Hematopoietic multipotent progenitor cell treated with erythropoietin and hydrocortisone succinate and interleukin-3 and kit ligand, for 4 days (in vitro differentiated cells): ENCODE measurements around the gene URB2.
A peak's percentile ranks its signal among the peaks of the same experiment; 100 is the strongest.
"Not testable (repeated sequence)": the region's sequence is repeated elsewhere in the genome, so short reads cannot be mapped to it uniquely, and the experiment has no call there.

ENCODE experiments used
- DNase-seq: peaks from one replicate; pipeline ENCODE4 v3.0.0-alpha.2; 2015

Gene URB2

DNA sequence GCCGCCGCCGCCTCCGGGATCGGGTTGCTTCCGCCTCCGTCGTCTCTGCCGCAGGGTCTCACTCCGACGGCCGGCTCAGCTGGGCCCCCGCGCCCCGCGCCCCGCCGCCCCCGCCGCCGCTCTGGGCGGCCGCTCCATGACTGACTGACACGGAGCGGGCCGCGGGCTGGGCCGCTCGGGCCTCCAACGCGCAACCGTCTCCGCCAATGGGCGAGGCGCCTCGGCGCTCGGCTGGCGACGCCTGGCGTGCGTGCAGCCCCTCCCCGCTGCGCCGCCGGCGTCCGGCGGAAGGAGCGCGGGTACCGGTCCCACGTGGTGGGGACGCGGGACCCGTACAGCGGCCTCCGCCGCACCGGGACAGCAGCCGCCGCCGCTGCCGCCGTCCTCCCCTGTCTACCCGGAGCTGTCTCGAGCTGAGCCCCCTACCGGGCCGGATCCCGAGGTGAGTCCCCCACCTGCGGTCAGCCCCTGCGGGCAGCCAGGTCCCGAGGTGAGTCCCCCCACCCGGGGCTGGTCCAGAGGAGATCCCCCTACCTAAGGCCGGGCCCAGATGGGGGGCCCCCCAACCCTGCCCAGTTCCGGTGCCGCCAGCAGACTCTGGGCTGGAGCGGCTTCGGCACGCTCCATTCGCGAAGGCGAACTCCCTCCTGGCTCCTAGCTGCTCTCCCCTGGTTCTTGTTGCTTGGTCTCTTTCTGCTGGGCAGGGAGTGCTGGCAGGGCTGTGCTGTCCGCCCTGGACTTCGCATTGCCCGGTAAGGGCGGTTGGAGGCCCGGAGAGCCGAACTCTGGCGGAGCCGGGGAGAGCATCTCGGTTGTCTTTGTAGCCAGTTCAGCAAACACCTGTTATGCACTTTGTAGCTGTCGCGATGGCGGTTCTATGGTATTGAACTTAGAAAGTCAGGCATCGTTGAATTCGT is at the start of gene URB2, which contains the start of gene TAF5L:
Gene URB2 (plus strand): TSS at position 333 of the 917 bp plus-strand sequence. CDS start 1,387 bp downstream, outside the sequence.
Gene TAF5L (minus strand): TSS at position 208 of the 917 bp plus-strand sequence. CDS start 11,640 bp downstream, outside the sequence.
- peak; percentile 96 for DNase-seq

- no peak for DNase-seq
Measured at GRCh38 chr1:229578168-229579058, 47.6 kb upstream of the URB2 start.

GRCh38 chr1:229579059-229579673 is 46.9 kb upstream of the URB2 start:
- DNase-seq = peak; percentile 65

- no peak for DNase-seq
Measured at GRCh38 chr1:229581485-229581884, 44.6 kb upstream of the URB2 start.

GRCh38 chr1:229582011-229582694 is 43.9 kb upstream of the URB2 start:
- DNase-seq = peak; percentile 23

GRCh38 chr1:229582715-229583114 is 43.3 kb upstream of the URB2 start:
- no peak for DNase-seq

GRCh38 chr1:229585338-229585737 is 40.7 kb upstream of the URB2 start:
- no peak for DNase-seq

GRCh38 chr1:229590119-229590518 is 35.9 kb upstream of the URB2 start:
- DNase-seq = no peak

GRCh38 chr1:229593800-229594199 is 32.2 kb upstream of the URB2 start:
- DNase-seq = no peak

GRCh38 chr1:229594227-229595008 is 31.6 kb upstream of the URB2 start:
- DNase-seq = no peak

DNA sequence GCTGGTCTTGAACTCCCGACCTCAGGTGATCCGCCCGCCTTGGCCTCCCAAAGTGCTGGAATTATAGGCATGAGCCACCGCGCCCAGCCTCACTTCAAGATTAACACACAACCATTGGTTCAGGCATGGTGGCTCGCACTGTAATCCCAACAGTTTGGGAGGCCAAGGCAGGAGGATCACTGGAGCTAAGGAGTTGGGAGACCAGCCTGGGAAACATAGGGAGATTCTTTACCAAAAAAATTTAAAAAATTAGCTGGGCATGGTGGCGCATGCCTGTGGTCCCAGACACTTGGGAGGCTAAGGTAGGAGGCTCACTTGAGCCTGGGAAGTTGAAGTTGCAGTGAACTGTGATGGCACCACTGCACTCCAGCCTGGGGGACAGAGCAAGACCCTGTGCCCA is 30.2 kb upstream of the URB2 start:
- not testable (repeated sequence) for DNase-seq

- DNase-seq = no peak
Measured at GRCh38 chr1:229596925-229597699, 28.9 kb upstream of the URB2 start.

DNA sequence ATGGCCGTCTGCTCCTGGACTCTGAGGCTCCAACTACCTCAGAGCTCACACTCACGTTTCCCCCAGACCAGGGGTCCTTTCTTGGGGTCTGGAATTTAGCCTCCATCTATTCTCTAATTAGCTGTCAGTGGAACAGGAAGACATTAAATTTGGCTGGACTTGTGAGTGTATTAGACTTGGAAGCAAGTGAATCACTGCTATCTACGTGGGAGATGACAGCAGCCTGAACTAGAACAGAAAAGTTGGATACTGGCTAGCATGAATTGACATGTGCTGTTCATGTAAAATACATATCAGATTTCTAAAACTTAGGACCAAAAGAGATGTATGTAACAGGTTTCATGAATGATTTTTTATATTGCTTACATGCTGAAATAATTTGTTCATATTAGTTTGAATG is 28.2 kb upstream of the URB2 start:
- no peak for DNase-seq

DNA sequence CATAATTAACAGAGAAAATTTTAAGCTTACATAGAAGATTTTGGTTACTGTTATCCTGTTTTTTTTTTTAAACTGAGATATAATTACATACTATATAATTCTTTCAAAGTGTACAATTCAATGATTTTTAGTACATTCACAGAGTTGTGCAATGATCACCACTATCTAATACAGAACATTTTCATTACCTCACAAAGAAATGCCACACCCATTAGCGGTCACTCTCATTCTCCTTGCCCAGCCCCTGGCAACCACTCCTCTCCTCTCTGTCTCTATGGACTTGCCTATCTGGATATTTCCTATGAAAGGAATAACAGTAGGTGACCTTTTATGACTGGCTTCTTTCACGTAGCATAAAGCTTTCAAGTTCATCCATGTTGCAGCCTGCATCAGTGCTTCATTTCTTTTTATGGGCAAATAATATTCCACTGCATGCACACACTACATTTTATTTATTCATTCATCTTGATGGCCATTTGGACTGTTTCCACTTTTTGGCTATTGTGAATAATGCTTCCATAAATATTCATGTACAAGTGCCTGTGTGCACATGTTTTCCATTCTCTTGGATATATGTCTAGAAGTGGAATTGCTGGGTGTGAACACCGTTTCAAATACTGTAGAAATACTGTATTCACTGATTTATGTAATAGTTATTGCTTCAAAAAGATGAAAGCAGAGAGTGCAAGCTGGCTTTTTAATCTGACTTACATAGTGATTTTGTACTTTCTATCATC is 26.7 kb upstream of the URB2 start:
- peak; percentile 9 for DNase-seq

DNA sequence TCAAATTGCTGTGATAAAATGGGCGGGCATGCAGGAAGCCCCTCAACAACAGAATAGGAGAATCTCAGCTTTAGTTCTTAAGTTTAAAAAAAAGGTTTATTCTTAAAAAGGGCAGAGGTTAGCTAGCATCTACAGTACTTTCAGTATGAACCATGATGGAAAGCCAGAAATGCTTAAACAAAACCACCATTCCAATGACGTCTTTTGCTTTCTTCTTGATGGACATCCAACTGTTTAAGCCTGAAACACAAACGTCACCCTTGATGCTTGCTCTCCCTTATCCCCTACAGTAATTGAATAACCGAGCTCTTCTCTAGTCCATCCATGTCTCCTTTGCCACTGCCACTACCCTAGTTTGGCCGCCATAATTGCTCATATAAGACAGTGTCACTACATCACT is 25.8 kb upstream of the URB2 start:
- no peak for DNase-seq

GRCh38 chr1:229603371-229604005 is 22.6 kb upstream of the URB2 start:
- no peak for DNase-seq

DNA sequence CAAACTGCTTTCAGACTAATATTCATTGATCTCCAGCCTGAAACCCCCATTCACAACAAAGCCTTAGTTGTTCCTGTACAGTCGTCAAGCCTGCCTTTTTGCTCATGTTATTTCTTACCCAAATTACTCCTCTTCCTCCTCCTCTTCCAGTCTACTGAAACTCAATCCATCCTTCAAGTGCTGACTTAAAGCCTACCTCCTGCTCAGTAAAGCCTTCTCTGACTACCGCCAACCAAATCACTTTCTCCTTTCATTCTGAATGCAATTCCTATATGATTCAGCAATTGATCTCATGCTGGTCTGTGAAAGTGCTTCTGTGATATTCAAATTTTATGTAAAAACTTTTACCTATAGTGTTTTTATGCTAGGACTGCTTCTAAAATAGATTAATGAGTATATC is 18.7 kb upstream of the URB2 start:
- DNase-seq = no peak

DNA sequence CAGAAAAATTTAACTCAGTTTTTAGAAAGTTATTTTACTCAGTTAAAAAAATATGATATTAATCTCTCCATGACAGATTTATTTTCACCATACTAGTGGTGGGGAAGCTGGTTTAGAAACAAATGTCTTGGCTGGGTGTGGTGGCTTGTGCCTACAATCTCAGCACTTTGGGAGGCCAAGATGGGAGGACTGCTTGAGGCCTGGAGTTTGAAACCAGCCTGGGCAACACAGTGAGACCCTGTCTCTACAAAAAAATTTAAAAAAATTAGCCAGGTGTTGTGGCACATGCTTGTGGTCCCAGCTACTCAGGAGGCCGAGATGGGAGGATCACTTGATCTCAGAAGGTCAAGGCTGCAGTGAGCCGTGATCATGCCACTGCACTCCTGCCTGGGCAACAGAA is 17.5 kb upstream of the URB2 start:
- no peak for DNase-seq

- no peak for DNase-seq
Measured at GRCh38 chr1:229613938-229614337, 12.1 kb upstream of the URB2 start.

DNA sequence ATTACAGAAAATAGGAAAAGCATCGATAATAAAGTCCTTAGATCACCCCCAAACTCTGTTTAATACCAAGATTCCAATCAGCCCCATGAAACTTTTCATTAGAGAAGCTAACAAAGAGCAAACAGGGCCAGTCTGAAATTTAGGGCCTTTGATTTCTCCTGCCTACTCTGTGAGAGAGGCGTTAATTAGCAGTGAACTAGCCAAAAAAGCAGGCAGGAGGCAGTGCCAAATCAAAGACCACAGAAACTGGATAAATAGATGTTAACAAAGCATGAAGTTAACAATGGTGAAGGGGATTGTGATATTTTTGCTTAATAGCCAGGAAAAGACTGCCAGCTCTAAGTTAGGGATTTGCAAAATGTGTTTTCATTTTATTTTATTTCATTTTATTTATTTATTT is 11.3 kb upstream of the URB2 start:
- no peak for DNase-seq
